ENCODE data around the gene CAMK2A.
A peak's percentile ranks its signal among the peaks of the same experiment; 100 is the strongest.

The CAMK2A gene

GRCh38 chr5:150321784-150322183 is 32.2 kb upstream of the CAMK2A start:
- peaks cover 13% of the 10 kb centered on the region for H3K4me1 Mint-ChIP-seq
- H3K27me3 Mint-ChIP-seq: peaks cover 8% of the 10 kb centered on the region
- DNase-seq: no peak

GRCh38 chr5:150321211-150321610 is 31.6 kb upstream of the CAMK2A start:
- H3K27me3 Mint-ChIP-seq: peaks cover 8% of the 10 kb centered on the region
- H3K4me1 Mint-ChIP-seq: peaks cover 13% of the 10 kb centered on the region
- no peak overlapping the region for H3K27ac Mint-ChIP-seq
- no peak for ATAC-seq
- H3K4me3 Mint-ChIP-seq: no peak overlapping the region
- no peaks in the 10 kb centered on the region for H3K9me3 Mint-ChIP-seq
- DNase-seq: no peak
- no peaks in the 10 kb centered on the region for H3K36me3 Mint-ChIP-seq (ENCODE audit: low read depth)

More at GRCh38 chr5:150321784-150322183, 32.2 kb upstream of the CAMK2A start:
- H3K4me3 Mint-ChIP-seq: no peak overlapping the region
- H3K27ac Mint-ChIP-seq: peak overlapping the region; percentile 26
- H3K9me3 Mint-ChIP-seq: no peaks in the 10 kb centered on the region
- H3K36me3 Mint-ChIP-seq (ENCODE audit: low read depth): no peaks in the 10 kb centered on the region
- ATAC-seq: no peak

DNA sequence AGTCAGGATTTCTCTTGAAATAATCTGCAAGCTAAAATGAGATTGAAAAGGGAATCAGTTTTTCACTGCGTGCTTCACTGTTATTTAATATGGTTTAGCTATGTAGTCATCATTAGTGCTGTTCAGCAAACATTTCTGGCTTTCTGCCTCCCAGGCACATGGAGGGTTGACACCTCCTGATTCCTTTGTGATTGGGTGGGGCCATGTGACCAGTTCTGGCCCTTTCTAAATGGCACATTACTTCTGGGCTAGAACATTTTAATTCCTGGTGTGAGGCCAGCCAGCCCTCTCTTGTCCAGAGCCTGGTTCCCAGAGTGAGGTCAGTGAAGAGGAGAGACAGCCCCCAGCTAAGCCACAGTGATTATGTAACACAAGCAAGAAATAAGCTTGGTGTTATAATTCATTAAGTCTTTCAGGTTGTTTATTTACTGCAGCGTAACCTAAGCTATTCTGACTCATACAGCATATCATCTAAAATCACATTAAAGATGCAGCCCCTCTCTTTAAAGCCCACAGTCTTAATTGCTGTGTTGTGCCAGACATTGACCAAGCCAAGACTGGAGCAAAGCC is 30.6 kb upstream of the CAMK2A start:
- Mint-ChIP-seq H3K4me1 (peaks cover 13% of the 10 kb centered on the region), H3K9me3 (no peaks in the 10 kb centered on the region), H3K4me3 (no peak overlapping the region), H3K27me3 (peaks cover 4% of the 10 kb centered on the region), H3K27ac (no peak overlapping the region), H3K36me3 (ENCODE audit: low read depth) (no peaks in the 10 kb centered on the region)
- no peak for ATAC-seq
- DNase-seq: no peak

GRCh38 chr5:150319484-150319790 is 29.9 kb upstream of the CAMK2A start:
- Mint-ChIP-seq H3K27me3 (peaks cover 4% of the 10 kb centered on the region), H3K27ac (no peak overlapping the region), H3K9me3 (no peaks in the 10 kb centered on the region), H3K36me3 (ENCODE audit: low read depth) (no peaks in the 10 kb centered on the region), H3K4me3 (no peak overlapping the region), H3K4me1 (peaks cover 13% of the 10 kb centered on the region)
- DNase-seq (no peak), ATAC-seq (no peak)

DNA sequence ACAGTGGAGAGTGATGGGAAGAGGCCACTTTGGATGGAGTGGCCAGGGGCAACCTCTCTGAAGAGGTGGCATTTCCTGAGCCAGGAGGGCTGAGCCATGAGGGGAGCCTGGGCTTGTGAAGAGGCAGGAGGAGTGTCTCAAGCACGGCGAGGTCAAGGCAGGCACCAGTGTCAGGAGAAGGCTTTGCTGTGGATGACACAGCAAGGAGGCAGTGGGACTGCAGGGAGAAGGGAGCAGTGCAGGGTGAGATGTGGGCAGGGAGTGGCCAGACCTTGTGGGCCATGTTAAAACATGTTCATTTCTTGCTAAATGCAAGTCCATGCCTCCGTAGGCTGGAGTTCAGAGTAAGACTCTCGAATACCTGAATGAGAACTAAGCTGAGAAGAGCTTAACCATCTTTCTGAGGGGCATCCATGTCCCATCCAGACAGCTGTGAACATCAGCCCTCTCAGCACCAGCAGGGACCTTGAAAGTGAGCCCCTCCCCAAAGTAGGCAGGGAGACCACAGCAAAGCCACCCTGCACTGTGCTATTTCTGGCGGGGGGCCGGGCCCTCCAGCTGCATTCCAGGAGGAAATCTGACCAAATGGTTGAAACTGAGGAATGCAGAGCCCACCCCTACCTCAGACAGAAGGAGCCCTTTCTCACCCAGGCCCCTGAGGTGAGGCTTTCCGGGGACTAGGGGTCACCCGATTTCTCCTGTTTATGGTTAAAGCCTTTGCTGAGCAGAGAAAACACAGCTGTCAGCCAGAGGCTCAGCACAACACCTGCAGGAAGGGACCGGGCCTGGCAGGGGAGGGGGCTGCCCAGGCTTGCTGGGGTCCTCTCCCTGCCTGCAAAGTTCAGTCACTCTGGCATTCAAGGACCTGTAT is 29.3 kb upstream of the CAMK2A start:
- no peak for ATAC-seq
- Mint-ChIP-seq H3K4me1 (peaks cover 13% of the 10 kb centered on the region), H3K27ac (no peak overlapping the region)

DNA sequence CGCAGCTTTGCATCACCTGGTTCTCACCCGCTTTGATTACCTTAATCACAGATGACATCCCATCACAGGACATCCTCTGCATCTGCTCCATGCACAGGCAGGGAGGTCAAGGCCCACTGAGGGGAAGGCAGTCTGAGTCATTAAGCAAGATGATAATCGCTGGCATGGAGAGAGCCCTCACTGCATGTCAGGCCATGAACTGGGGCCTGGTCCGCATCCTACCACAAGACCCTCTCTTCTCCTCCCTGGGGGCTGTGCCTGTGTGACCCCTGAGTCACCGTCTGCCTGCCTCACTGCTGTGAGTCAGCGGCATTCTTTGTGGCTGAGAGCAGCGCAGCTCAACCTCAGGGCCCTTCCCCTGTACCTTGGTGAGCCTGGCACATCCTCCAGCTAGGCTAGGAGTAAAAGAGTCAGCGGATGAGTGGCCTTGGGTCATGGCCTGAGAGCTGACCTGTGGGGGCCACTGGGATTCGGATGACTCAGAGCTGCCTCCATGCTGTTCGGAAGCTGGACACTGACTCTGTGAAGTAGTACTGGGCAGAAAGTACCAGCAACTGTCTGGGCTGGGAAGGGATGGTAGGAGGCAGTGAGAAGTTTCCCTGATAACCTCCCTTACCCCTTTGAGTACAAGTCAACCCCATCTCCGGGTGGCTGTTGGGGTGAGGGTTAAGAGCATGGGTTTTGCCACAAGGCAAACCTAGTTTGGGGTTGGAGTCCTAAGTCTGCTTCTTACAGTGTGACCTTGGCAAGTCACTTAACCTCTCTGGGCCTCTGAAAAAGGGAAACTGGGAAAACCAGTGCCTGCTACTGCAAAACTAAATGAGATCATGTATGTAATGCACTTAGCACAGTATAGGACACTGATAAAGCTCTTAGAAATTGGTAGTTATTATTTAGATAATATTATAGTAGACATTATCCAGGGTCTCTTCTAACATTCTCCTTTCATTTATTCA is 27.8 kb upstream of the CAMK2A start:
- ATAC-seq (peak; percentile 87), DNase-seq (peak; percentile 18)
- peaks cover 13% of the 10 kb centered on the region for H3K4me1 Mint-ChIP-seq
- no peaks in the 10 kb centered on the region for H3K9me3 Mint-ChIP-seq
- no peaks in the 10 kb centered on the region for H3K36me3 Mint-ChIP-seq (ENCODE audit: low read depth)
- H3K4me3 Mint-ChIP-seq: no peak overlapping the region
- peaks cover 4% of the 10 kb centered on the region for H3K27me3 Mint-ChIP-seq
- H3K27ac Mint-ChIP-seq: no peak overlapping the region

More for the DNA sequence above, 29.3 kb upstream of the CAMK2A start:
- Mint-ChIP-seq H3K27me3 (peaks cover 4% of the 10 kb centered on the region), H3K9me3 (no peaks in the 10 kb centered on the region), H3K36me3 (ENCODE audit: low read depth) (no peaks in the 10 kb centered on the region), H3K4me3 (no peak overlapping the region)
- DNase-seq: no peak

DNA sequence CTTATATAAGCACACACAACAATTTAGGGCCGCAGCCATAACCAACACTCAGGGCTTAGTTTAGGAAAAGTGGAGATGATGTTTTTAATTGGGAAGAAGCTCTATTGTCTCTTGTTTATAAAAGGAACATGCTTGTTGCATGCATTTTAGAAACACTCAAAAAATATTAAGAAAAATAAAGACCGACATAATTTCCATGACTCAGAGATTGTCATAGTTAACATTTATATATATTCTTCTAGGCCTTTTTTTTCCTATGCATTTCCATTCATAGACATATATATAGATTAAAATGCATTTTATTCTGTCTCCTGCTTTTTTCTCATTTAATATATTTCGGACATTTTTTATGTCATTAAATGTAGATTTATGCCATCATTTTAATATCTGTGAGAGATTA is 26.7 kb upstream of the CAMK2A start:
- DNase-seq: no peak

GRCh38 chr5:150315245-150315644 is 25.7 kb upstream of the CAMK2A start:
- H3K27ac Mint-ChIP-seq: no peak overlapping the region
- no peaks in the 10 kb centered on the region for H3K9me3 Mint-ChIP-seq

More for the DNA sequence above, 26.7 kb upstream of the CAMK2A start:
- no peaks in the 10 kb centered on the region for H3K9me3 Mint-ChIP-seq
- ATAC-seq: no peak
- H3K36me3 Mint-ChIP-seq (ENCODE audit: low read depth): no peaks in the 10 kb centered on the region
- no peak overlapping the region for H3K27ac Mint-ChIP-seq
- H3K4me1 Mint-ChIP-seq: peaks cover 8% of the 10 kb centered on the region
- H3K27me3 Mint-ChIP-seq: peaks cover 4% of the 10 kb centered on the region
- H3K4me3 Mint-ChIP-seq: no peak overlapping the region

GRCh38 chr5:150313921-150314716 is 24.5 kb upstream of the CAMK2A start:
- DNase-seq (no peak), ATAC-seq (no peak)
- Mint-ChIP-seq H3K27me3 (peaks cover 4% of the 10 kb centered on the region), H3K9me3 (no peaks in the 10 kb centered on the region), H3K4me3 (no peak overlapping the region), H3K27ac (no peak overlapping the region), H3K36me3 (ENCODE audit: low read depth) (no peaks in the 10 kb centered on the region), H3K4me1 (peaks cover 8% of the 10 kb centered on the region)

More at GRCh38 chr5:150315245-150315644, 25.7 kb upstream of the CAMK2A start:
- DNase-seq (no peak), ATAC-seq (no peak)
- Mint-ChIP-seq H3K4me3 (no peak overlapping the region), H3K27me3 (peaks cover 4% of the 10 kb centered on the region), H3K36me3 (ENCODE audit: low read depth) (no peaks in the 10 kb centered on the region), H3K4me1 (peaks cover 8% of the 10 kb centered on the region)

DNA sequence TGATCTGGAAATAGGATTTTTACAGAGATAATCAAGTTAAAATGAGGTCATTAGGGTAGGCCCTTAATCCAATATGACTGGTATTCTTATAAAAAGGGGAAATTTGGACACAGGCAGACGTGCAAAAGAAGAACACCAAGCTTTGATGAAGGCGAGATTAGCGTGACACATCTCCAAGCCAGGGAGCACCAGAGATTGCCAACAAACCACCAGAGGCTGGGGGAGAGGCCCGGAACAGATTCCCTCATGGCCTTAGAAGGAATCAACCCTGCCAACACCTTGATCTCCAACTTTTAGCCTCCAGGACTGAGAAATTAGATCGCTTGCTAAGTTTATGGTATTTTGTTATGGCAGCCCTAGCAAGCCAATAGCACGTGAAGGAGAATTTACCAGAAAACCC is 23.9 kb upstream of the CAMK2A start:
- Mint-ChIP-seq H3K4me1 (peaks cover 8% of the 10 kb centered on the region), H3K9me3 (no peaks in the 10 kb centered on the region), H3K27ac (no peak overlapping the region), H3K36me3 (ENCODE audit: low read depth) (no peaks in the 10 kb centered on the region), H3K4me3 (no peak overlapping the region), H3K27me3 (peaks cover 2% of the 10 kb centered on the region)
- no peak for ATAC-seq
- DNase-seq: no peak

DNA sequence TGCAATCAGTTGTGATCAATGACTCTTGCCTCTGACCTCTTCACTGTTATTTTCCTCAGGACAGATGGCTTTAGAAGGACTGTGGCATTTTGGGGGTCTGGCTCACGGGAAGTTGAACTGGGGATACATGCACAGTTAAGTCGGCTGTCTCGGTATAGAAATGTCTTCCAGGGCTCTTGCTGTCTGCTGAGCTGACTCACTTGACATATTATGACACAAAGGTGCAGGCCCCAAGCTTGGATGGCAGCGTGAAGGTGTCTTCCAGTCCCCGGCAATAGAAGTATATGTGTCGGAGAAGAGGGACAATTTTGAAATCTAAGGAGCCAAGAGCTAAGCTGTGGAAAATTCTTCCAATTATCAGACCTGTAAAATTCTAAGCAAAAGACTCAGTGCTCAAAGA is 22.9 kb upstream of the CAMK2A start:
- DNase-seq (no peak), ATAC-seq (no peak)
- H3K9me3 Mint-ChIP-seq: no peaks in the 10 kb centered on the region
- peaks cover 7% of the 10 kb centered on the region for H3K4me1 Mint-ChIP-seq
- H3K4me3 Mint-ChIP-seq: no peak overlapping the region
- H3K27me3 Mint-ChIP-seq: no peaks in the 10 kb centered on the region
- H3K36me3 Mint-ChIP-seq (ENCODE audit: low read depth): no peaks in the 10 kb centered on the region
- no peak overlapping the region for H3K27ac Mint-ChIP-seq

DNA sequence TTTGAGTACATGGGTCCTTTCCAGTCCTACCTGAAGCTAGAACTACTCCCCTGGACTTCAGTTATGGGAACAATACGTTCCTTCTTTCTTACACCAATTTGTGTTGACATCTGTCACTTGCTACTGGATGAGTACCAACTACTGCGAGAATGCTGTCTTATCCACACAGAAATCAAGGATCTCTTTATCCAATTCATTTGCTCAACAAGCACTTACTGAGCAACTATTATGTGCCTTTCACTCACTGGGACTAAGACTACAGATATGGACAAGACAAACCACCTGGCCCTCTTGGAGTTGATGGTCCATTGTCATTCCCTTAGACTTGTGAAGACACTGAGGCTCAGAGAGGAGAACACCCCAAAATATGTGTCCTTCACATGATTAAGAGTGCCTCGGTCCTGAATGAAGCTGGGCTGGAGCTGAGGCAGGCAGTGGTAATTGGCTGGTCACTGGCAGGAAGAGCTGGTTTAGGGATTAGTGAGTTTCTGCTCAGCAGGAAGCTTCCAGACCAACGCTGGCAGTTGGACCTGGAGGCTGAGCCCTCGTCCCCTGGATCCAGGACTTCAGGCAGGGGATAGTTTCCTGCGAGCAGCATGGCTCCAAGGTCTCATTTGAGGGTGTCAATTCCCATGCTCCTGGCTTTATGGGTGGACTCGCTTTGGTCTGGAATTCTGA is 21.6 kb upstream of the CAMK2A start:
- Mint-ChIP-seq H3K27me3 (no peaks in the 10 kb centered on the region), H3K4me3 (no peak overlapping the region), H3K9me3 (no peaks in the 10 kb centered on the region), H3K36me3 (ENCODE audit: low read depth) (no peaks in the 10 kb centered on the region), H3K4me1 (no peaks in the 10 kb centered on the region), H3K27ac (no peak overlapping the region)
- DNase-seq: no peak
- peak; percentile 35 for ATAC-seq

DNA sequence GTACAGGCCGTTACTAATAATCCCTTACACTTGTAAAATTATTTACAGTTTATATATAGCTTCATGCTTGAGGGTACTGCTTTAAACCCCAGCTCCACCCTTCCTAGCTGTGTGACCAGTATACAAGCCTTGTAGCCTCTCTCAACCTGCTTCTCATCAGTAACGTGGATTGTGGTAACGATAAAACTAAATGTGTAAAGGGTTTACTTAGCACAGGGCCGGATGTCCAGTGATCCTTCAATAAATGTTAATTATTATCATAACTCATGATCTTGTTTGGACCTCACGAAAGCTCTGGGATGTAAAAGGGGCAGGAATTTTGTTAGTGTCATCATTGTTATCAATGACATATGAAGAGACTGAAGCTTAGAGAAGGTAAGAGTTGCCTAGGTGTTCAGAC is 20.7 kb upstream of the CAMK2A start:
- Mint-ChIP-seq H3K36me3 (ENCODE audit: low read depth) (no peaks in the 10 kb centered on the region), H3K4me1 (no peaks in the 10 kb centered on the region), H3K27ac (no peak overlapping the region), H3K9me3 (no peaks in the 10 kb centered on the region), H3K27me3 (no peaks in the 10 kb centered on the region), H3K4me3 (no peak overlapping the region)
- ATAC-seq (no peak), DNase-seq (no peak)

GRCh38 chr5:150309886-150310239 is 20.3 kb upstream of the CAMK2A start:
- Mint-ChIP-seq H3K4me1 (no peaks in the 10 kb centered on the region), H3K9me3 (no peaks in the 10 kb centered on the region)

More at GRCh38 chr5:150309886-150310239, 20.3 kb upstream of the CAMK2A start:
- ATAC-seq (no peak), DNase-seq (no peak)
- Mint-ChIP-seq H3K27ac (no peak overlapping the region), H3K27me3 (no peaks in the 10 kb centered on the region), H3K36me3 (ENCODE audit: low read depth) (no peaks in the 10 kb centered on the region), H3K4me3 (no peak overlapping the region)

Data from activated naive CD8-positive, alpha-beta T cell treated with anti-CD3 and anti-CD28 coated beads, Interleukin-2, amount 50 U/mL, for 24 hours (primary cell).